ENCODE measurements around the gene MYH6. TPM values are rescaled to one million over a fixed set of nuclear protein-coding genes. Genes with fewer than 3 reads are reported as not detected.

Gene MYH6
- total RNA-seq, 1 donor from 2014 or later: not detected

DNA sequence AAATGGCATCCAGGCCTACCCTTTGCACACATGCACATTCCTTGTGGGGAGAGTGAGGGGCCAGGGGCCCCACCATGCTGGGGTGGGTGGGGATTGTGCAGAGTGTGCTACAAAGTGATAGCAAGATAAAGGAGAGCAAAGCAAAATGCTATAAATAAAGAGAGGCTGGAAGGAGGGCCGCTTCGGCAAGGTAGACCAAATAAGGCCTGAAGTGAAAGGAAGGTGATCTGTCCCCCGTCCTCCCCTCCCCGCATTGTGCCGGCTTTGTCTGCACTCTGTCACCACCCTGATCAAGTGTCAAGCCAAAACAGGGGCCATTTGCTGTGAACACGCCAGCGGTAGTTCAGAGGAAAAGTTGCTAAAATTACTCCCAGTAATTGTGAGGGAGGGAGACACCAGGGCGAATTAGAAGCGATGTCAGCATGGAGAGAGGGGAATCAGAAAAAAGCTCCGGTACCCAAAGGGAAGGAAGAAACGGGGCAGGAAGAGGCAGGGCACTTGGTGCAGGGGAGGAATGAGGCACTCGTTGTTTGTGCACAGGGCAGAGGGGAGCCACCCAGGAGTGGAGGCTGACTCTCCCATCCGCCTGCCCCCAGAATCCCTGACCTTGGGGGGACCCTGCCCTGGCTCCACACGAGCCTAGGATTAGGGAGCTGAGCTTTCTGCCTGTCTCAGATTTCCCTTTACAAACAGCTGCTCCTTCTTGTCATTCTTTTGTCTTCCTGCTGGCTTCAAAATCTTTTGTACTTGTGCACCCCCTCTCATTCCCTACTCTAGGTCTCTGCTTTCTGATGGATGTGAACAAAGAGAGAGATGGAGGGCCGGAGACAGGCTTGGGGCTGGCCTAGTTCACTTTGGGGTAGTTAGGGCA, 30.3 kb upstream of the MYH6 start:
- DNase-seq (ENCODE audit: low read depth): no peak
- no peaks in the 10 kb centered on the region for H3K36me3 ChIP-seq (ENCODE audit: control insufficient read depth, insufficient read depth, low read length)
- TF ChIP-seq, protein P1, sequence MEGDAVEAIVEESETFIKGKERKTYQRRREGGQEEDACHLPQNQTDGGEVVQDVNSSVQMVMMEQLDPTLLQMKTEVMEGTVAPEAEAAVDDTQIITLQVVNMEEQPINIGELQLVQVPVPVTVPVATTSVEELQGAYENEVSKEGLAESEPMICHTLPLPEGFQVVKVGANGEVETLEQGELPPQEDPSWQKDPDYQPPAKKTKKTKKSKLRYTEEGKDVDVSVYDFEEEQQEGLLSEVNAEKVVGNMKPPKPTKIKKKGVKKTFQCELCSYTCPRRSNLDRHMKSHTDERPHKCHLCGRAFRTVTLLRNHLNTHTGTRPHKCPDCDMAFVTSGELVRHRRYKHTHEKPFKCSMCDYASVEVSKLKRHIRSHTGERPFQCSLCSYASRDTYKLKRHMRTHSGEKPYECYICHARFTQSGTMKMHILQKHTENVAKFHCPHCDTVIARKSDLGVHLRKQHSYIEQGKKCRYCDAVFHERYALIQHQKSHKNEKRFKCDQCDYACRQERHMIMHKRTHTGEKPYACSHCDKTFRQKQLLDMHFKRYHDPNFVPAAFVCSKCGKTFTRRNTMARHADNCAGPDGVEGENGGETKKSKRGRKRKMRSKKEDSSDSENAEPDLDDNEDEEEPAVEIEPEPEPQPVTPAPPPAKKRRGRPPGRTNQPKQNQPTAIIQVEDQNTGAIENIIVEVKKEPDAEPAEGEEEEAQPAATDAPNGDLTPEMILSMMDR (IDR thresholded peaks at IDR 0.05; ENCODE audit: insufficient read depth, low read length, poor library complexity, severe bottlenecking): no peak
- peaks cover 3% of the 10 kb centered on the region for H3K27me3 ChIP-seq (ENCODE audit: control insufficient read depth, insufficient read depth, low read length)
- H3K4me3 ChIP-seq (ENCODE audit: low read depth, low read length): no peak overlapping the region

DNA sequence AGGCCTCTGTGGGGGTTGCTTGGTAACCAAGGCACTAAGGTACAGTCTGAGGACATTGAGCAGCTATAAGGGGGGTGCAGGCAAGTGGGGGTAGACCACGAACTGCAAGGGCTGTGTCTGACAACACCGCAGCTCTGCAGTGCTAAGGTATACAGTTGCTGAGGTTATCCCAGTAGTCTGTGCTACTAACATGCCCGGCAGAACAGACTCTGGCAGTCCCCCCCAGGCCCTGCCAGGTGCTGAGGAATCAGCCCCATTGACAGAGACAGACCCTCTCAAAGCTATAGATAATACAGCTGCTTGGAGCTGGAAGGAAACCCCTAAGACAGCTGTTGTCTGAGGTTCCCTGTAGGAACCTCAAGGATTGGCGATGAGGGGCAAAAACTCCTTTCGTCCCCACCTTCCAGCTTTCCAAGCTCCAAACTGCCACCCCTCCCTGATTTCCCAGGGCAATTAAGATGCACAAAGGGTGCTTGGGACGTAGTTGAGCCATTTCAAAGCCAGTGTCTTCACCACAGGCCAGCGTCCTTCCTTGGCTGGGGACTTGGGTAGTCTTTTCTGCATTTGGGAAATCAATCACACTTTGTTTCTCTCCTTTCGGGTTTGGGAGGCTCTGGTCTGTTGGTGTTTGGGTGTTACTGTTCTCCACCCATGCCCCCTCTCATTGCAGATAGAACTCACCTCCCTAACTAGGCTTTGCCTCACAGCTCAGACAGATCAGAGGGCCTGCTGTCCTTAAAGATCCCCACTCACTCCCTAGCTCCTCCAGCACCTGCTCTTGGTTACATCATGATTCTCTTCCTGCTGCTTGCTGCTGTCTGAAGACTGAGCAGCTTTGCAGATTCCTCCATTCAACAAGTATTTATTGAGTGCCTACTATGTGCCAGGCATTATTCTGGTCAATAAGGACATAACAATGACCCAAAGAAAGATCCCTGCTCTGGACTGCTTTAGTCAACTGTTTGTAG, 29.3 kb upstream of the MYH6 start:
- Histone ChIP-seq H3K4me3 (ENCODE audit: low read depth, low read length) (no peak overlapping the region), H3K36me3 (ENCODE audit: control insufficient read depth, insufficient read depth, low read length) (no peaks in the 10 kb centered on the region), H3K27me3 (ENCODE audit: control insufficient read depth, insufficient read depth, low read length) (peaks cover 3% of the 10 kb centered on the region)
- TF ChIP-seq, protein P1 (IDR thresholded peaks at IDR 0.05; ENCODE audit: insufficient read depth, low read length, poor library complexity, severe bottlenecking): no peak
- DNase-seq (ENCODE audit: low read depth): no peak

DNA sequence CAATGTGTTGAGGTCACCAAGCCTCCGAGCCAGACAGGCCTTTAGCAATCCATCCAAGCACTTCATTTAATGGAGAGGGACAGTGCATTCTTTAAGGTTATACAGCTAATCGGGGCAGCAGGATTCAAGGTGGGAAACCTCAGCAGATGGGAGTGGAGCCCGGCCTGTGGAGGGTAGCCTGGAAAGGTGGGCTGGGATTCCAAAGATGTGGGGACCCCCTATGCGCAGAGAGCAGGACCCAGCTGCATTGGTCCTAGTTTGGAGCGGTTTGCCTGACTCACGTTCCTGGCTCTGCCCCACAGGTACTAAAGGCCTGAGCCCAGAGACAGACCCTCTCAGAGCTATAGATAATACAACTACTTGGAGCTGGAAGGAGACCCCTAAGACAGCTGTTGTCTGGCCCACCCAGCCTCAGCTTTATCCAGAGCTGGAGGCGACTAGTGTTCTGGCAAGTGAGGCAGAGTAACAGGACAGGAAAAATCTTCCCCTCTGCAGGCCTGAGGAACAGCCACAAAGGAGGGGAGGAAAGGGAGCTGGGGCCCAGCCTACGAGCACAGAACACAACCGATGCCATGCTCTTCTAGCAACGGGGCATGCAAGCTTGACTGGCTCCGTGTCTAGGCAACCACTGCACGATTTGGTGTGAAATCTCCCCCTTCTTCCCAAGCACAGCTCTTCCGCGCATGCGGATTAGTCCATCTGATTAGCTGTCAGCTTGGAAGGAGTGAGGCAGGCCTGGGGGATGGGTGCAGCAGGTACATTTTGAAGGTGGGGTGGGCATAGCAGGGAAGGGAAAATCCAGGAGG, 28.5 kb upstream of the MYH6 start:
- Histone ChIP-seq H3K27me3 (ENCODE audit: control insufficient read depth, insufficient read depth, low read length) (peaks cover 3% of the 10 kb centered on the region), H3K4me3 (ENCODE audit: low read depth, low read length) (no peak overlapping the region), H3K36me3 (ENCODE audit: control insufficient read depth, insufficient read depth, low read length) (no peaks in the 10 kb centered on the region)
- peak; percentile 34 for DNase-seq (ENCODE audit: low read depth)
- TF ChIP-seq, protein P1 (IDR thresholded peaks at IDR 0.05; ENCODE audit: insufficient read depth, low read length, poor library complexity, severe bottlenecking): no peak

DNA sequence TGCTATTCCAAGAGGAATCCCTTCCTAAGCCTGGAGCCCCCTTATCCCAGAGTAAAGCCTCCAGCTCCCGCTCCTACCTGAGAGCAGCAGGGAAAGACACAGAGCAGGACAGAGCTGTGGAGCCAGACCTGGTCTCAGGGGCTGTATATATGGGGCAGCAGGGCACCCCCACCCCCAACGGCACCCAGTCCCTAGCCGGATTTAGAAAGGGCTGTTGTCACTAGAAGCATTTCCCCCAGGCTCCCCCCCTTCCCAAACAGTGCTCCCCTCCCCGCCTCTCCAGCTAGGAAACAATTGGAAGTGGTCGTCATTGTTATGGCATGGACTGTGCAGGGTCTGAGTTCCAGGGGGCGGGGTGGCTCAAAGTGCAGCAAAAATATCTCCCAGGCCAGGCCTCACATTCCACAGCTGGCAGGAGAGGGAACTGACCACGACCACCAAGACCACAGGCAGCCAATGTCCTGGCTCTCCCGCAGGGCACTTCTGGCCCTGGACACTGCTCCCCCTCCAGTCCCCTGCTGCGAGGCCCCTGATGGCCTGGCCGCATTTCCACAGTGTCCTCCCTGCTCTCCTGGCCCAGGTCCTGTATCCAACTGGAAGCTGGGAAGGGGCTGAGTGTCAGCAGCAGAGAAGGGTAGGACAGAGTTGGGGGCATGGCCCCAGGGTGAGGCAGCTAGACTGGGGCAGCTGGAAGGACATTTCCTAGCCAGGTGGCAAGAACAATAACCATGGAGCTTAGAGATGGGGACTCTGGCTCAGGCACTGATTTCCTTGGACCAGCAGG, 27.7 kb upstream of the MYH6 start, which contains the start of gene MYH7:
TSS of gene MYH7 (minus strand) at position 118 of the 784 bp plus-strand sequence. CDS start 1,928 bp downstream, outside the sequence.
- no peaks in the 10 kb centered on the region for H3K36me3 ChIP-seq (ENCODE audit: control insufficient read depth, insufficient read depth, low read length)
- TF ChIP-seq, protein P1 (IDR thresholded peaks at IDR 0.05; ENCODE audit: insufficient read depth, low read length, poor library complexity, severe bottlenecking): no peak
- DNase-seq (ENCODE audit: low read depth): no peak
- peaks cover 5% of the 10 kb centered on the region for H3K27me3 ChIP-seq (ENCODE audit: control insufficient read depth, insufficient read depth, low read length)
- H3K4me3 ChIP-seq (ENCODE audit: low read depth, low read length): no peak within 1 kb of the TSS
